NCI-H1417 treated with DMSO at 0.1 percent for 48 hours (cell line): ENCODE results near the gene FGF3.

Experiments used
- DNase-seq: peaks from one replicate; lab custom pipeline; 2025; lab: John Stamatoyannopoulos, UW

Gene FGF3

DNA sequence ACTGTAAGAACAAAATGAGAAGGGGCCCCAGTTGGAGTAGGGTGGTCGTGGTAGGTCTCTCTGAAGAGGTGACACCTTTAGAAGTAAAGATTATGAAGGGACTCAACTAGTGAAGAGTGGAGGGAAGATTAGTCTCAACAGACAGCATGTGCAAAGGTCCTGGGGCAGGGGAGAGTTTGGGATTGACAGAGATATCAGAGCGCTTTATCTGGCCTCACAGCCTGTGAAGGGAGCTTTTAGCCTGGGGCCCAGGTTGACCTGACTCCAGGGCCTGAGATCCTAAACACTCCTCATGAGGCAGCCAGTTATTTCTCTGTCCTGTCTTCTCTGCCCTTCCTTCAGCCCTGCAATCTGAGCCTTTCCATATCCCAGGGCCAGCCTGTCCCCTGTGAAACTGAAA is 16.2 kb downstream of the FGF3 start:
- DNase-seq: no peak

DNA sequence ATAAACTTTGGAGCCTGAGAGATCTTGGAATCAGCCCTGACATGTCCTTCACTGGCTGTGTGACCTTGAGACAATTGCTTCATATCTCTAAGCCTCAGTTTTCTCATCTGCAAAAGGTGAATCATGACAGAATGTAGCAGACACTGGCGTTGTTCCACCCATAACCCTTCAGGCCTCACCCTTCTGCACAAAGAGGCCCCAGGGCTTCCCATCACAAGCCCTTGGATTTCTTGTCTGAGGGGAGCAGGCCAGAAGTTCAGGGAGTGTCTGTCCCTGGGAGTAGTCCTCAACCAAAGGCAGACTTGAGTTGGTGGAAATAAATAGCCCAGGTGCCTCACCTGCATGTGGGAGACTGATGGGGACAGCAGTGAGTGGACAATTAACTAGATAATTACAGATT is 16.6 kb downstream of the FGF3 start:
- DNase-seq: no peak

DNA sequence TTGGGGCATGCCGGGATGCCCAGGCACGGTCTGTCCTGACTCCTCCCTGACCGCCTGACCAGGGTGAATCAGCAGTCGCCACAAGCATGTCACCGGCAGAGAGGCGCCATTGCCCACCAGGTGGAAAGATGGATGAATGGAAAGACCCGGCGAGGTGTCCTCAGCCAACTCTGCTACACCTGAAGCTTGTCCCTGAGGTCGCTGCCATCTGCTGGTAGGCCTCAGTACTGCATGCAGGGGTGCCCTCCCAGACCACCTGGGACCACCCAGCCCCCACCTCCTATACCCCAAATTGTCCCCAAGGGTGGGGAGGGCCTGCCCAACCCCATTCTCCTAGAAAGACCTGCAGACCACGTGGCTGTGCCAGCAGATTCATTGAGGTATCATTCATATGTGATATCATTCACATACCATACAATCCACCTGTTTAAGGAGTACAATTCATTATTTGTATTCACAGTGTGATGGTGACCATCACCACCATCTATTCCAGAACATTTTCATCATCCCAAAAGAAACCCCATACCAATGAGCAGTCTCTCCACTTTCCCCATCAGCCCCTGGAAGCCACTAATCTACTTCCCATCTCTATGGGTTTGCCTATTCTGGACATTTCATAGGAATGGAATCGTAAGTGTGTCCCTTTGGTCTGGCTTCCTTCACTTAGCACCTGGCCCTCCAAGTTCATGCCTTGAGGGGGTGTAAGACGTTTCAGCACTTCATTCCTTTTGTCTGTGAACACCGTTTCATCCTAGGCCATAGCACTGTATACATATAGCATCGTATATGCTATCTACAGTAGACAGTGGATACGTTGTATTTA is 17.5 kb downstream of the FGF3 start:
- no peak for DNase-seq

DNA sequence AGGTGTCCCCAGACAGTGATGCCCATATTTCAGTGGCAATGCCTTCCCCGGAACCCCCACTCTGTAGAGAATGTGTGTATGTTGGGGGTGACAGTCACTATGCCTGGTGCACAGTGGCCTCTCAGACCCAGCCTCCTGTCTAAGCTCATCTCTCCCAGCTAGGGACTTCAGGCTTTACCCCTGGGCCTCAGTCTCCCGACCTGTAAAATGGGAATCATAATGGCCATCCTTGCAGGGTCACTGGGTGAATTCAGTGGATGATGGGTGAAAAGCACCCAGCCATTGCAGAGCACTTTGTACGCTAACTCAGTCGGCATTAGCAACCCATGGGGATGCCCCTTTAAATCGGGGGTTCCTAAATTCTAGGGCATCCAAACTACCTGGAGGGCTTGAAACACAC is 18.9 kb downstream of the FGF3 start:
- no peak for DNase-seq

DNA sequence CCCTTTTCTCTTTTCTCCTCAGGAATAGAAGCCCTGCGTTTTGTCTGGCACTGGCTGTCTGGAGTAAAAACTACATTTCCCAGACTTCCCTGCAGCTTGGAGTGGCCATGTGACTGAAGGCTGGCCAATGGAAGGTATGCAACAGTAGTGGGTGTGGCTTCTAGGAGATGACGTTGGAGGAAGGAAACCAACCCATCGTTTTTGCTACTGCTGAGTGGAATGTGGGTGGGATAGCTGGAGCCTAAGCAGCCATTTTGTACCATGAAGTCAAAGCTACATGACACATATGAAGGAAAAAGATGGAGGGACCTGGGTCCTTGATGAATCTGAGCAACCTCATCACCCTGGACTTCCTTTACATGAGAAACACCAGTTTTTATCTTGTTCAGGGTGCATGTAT is 19.6 kb downstream of the FGF3 start:
- no peak for DNase-seq

DNA sequence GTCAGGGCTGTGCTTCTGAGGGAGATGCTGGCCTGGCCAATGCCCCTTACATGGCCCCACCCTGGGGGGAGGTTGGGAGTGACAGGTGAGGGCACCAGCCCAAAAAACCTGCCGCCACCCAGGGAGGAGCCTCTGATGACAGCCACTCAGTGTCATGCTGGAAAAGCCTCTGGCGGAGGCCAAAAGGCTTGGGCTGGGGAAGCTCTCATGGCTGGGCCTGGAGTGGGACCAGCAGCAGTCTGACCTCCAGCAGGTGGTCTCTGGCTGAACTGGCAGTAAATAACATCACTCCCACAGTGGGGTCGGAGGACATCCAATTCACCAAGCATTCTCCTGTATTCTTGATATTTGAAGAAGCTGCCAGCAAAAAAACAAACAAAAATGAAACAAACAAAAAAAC is 20.1 kb downstream of the FGF3 start:
- no peak for DNase-seq

DNA sequence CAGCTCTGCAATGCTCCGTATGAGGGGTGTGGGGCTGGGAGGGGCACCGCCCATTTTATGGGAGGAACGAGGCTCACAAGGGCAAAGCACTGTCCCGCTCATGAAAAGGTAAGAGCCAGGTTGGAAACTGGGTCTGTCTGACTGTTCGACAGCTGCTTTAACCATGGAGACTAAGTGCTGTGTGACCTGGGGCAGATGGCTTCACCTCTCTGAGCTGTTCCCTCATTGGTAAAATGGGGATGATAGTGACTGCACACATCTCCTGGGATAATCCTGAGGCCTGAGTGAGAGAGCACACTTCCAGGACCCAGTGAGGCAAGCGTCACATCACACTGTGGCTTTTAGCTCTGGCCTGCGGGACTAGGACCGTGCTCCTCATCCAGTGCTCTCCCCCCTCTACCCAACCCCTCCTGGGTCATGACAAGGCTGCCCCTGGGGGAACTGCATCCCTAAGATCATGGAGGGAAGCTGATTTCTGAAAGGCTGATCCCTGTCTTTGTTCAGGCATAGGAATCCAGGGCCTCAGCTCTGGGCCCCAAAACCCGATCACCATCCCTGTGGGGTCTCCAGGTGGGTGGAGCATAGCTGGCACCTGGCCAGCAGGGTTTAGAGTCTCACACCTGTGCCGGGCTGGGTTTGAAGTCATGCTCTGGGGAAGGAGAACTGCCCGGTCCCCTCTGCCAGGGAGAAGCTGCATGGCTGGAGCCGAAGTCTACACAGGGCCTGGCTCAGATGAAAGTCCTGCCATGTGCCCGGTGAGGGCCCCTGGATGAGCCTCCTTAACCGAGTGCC is 21.3 kb downstream of the FGF3 start:
- DNase-seq: no peak

DNA sequence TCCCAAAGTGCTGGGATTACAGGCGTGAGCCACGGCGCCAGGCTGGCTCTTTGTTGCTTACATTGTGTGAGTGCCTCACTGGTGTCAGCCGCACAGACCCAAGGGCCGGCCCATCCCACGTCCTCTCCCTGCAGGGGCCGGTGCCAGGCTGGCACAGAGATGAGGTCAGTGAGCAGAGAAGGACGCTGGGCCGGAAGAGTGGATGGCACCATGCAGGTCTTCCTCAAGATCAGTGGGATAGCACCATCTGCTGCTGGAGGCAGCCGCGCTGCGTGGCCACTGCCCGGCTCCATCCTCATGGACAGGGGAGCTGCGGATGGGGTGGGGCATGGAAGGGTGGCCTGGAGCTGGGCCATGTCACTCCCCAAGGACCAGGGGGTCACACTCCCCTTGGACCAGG is 22.1 kb downstream of the FGF3 start:
- DNase-seq: no peak

DNA sequence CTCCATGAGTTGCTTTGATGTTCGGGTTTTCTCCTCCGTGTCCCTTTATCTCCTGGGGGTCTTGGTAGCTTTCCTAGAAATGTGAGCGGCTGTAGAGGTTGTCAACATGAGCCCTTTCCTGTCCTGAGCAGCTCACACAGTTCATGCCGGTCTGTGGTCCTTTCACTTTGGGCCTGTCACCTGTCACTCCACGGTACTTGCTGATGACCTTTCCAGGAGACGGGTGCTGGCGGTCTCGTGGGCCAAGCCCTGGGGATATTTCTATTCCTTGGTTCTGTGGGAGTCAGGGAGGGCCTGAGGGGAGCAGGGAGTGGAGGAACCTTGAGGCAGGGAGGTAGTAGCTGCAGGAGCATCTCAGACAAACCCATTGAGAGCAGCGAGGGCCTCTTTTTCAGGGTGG is 23.2 kb downstream of the FGF3 start:
- DNase-seq: no peak

DNA sequence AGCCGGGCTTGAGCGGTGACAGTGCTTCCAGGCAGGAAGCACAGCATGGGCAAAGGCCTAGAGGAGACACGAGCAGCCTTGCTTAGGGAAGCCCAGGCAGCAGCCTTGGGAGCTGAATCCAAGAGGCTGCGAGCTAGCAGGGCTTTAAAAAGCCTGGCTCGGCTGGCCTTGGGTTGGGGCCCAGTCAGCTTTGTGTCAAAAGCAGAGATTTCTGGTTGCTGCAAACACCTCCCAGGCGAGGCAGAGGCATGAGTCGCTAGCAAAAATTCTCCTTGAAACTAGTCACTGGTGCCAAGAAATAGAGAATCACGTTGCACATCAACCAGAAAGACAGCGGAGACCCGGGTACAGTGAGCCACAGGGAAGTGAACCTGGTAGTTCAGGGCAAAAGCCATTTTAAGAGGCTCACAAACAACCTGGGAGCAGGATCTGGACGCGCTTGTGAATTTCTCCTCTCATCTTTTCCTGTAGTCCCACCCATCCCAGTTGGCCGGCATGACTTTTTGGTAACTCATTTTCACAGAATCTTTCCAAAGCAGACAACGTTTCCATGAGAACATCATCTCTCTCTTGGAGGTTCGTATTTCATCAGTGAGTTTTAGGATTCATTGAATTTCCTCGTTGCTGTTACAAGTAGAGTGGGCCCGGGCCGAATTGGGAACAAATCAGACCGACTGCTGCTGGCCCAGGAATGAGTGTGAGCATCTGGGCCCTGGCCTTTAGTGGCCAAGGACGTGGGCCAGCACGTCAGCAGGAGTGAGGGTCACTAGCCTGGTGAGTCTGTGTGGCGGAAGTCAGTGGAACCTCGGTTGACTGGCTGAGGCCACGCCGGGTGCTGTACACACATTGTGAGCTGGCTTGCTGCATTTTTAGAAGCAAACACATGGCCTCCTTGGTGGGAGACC is 27.7 kb downstream of the FGF3 start:
- DNase-seq: no peak

DNA sequence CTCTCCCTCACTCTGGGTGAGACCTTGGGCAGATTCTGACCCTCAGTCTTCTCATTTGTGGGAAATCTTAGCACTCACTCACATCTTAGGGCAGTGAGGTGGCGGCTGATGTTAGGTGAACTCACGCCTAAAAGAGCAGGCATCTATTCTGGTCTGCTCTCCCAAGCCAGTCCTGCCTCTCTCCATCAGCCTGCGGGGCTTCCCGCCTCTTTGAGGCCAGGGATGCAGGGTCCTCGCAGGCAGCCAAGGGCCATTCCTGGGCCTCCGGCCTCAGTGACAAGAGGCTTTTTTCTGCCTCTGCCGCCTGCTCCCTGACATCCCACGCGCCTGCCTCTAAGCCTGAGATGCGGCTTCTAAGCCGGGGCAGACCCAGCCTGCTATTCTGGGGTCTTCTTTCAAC is 30.3 kb downstream of the FGF3 start:
- no peak for DNase-seq

DNA sequence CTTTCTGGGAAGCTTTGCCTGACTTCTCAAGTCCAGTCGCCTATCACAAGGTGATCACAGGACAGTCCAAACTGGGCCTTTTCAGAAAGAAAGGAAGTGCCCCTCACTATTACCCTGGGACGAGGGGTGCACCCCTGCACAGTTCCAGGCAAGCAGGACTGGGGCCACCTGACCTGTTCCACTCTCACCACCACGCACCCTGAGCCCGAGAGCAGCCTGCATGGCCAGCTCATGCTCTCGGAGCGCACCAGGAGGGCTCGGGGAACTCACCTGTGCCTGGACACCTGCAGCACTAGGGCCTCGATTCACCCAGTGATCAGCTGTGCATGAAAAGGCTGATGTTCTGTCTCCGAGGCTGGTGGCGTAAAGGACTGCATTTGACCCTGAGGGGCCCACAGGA is 31.3 kb downstream of the FGF3 start:
- no peak for DNase-seq

DNA sequence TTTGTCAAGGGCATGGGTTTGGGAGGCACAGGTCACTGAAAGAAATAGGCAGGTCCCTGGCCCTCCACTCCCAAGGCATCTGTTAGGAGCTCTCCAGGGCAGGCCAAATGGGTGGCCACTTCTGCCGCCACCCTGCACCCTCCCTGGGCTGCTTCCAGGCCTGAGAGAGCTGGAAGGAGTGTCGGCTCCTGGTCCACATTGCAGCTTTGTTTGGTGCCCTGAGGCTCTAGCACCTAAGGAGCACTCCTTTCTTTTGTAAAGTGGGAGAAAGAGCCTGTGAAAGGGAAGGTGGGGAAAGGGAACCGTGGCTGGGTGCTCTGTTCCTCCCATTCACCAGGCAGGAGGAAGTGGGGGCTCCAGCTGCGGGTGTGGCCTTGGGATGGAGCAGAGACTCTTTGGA is 31.8 kb downstream of the FGF3 start:
- DNase-seq: no peak

DNA sequence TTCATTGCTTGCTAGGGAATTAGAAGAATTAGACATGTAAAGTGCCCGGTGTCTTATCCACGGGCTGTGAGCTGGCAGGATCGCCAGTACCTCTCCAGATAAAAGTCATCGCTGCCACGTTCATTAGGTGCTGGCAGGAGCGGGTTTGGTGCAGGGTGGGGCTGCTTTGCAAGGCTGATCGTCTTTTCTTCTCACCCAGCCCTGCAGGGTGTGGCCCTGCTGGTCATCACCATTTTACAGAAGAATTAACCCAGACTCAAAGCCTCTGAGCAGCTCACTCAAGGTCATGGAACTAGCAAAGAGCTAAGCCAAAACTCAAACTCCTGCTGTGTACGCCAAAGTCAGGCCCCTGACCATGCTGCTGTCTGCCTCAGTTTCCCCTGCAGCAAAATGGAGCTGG is 38.0 kb downstream of the FGF3 start:
- DNase-seq: no peak

DNA sequence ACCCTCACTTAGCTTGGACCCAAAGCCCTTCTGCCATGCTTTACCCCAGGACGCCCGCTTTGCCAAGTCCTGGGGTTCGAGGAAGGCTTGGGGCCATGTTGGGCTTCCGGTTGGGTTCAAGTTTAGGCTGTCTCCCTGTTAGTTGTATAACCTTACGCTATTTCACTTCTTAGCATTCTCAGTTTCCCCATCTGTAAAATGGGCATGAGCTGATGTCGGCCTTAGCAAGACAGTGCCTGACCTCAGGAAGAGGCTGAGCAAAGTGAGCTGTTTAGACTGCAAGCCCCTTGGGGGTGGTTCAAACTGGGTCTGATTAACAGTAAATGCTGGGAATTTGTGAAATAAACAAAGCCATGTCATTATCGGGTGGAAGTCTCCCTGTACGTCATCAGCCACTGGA is 40.8 kb downstream of the FGF3 start:
- no peak for DNase-seq

DNA sequence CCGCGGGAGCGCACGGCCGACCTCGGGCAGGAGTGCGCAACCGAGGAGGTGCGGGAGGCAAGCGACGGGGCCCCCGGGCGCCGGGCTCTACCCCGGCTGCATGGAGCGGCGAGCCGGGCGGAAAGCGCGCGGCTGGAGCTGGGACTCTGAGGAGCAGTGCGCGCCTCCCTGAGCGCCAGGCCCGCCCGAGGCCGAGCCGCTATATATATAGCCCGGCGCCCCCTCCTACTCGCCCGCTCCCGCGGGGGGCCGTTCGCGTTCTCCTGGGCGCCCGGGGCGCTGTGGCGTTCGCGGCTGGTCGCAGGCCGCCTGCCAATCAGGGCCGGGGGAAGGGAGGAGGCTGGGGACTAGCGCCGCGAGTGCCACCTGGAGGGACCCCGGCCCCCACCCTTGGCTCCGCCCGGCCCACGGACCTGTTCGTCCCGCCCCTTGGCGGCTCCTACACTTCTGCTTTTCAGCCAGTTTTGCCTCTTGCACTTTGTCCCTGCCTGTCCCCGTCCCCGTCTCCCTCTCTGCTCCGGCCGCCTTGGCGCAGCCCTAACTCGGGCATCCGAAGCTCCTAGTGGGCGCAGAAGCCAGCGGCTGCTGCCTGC is 44.0 kb downstream of the FGF3 start, which contains the start of gene FGF4:
FGF4 (minus strand) TSS at position 179 of the 593 bp plus-strand sequence. CDS start 257 bp downstream, outside the sequence.
- DNase-seq: no peak

DNA sequence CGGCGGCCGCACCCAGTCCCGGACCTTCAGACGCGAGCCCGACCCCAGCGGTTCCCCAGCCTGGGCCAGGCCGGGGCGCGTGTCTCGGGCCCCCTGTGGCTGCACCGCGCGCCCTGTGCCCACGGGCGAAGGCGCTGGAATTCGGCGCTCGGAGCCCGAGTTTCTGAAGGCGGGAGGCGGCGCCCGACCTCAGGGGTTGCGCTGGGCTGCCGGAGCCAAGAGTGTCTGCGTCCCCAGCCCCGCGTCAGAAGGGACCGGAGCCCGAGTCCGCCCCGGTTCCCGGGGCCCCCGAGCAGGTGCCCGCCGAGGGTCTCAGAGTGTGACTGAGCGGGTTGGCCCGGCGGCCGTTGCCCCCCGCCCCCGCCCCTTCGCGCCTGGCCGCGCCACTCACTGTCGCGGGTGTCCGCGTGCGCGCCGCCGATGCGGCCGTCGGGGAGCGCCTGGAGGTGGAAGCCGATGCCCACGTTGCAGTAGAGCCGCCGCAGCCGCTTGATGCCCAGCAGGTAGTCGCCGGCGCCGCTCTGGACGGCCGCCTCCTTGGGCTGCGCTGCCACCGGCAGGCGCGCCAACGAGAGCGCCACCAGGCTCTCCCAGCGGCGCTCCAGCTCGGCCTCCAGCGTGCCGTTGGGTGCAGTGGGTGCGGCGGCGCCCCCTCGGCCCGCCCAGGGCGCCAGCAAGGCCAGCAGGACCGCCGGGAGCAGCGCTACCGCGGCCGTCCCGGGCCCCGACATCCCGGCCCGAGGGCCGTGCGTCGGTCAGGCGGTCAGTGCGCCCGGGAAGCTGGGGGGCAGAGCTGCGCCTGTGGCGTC is 44.7 kb downstream of the FGF3 start:
- DNase-seq: no peak

DNA sequence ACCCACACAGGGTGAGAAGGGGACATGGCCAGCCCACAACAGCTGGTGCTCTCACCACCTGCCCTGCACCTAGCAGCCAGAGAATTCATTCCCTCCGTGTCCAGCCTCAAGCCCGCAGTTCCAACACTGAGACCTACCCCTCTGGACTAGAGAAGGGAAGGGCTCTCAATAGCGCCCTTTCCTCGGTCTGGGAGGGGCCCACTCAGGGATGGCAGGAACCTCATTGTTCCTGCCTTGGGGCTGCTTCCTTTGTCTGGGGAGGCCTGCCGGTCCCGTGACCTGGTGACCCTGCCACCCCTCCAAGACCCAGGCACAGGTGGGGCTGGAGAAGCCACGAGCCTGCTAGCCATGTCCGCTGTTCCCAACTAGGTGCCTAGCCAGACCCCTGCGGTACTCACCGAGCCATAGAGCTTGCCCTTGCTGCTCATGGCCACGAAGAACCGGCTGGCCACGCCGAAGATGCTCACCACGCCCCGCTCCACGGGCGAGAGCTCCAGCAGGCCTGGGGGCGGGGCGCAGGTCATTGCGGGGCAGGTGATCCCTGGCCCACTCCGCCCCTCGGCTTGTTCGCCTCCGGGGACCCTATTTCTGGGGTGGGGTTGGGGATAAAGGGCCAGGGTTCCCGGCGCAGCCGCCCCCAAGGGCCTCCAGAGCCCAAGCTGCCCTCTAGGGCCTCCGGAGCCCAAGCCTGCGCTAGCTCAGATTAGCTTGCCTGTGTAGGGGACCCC is 45.4 kb downstream of the FGF3 start:
- DNase-seq: no peak

DNA sequence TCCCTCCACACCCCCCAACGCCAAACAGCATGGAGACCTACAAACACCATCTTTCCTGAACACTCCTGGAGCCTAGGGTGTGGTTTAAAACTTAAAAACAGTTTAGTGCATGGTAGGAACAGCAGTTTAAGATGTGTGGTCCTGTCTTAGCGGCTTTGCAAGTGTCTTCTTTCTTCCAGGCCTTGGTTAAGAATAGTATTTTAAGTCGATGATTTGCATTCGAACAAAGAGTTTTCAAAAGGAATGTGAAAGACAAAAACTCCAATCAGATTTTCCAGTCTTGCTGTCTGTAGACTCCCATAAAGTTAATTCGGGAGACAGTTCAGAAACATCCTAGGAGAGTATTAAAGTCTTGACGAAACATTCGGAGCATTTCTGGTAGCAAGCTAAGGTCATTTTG is 47.8 kb downstream of the FGF3 start:
- no peak for DNase-seq

DNA sequence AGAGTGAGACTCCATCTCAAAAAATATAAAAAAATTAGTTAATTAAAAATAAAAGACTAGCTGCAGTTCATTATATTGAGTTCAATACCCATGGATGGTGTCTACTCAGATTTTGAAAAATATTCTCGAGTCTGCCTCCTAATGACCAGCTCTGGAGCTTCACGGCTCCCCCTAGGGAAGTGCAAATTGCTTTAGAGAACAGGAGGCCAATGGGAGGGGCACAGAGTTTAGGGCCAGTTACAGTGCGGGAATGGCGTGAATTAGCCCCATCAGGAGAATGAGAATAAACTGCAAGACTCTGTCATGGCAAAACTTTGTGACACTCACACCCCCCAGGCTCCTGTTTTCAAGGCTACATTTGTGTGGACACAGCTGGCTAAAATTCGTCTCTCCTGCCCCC is 48.7 kb downstream of the FGF3 start:
- no peak for DNase-seq
